Adipocyte (in vitro differentiated cells): Measurements from ENCODE around the gene PDSS2.

Experiments used
- DNase-seq: peaks from one replicate; pipeline ENCODE4 v3.0.0-alpha.2; 2015; ENCODE audit warnings: low read depth
- H3K27me3 ChIP-seq: replicated peaks from 2 replicates; pipeline ENCODE4 v1.7.0; 2013; ENCODE audit warnings: mild to moderate bottlenecking, low read length, moderate library complexity; ENCODE audit not compliant: control insufficient read depth, insufficient read depth
- H3K36me3 ChIP-seq: 2 replicates; pipeline ENCODE4 v1.7.0; 2013; ENCODE audit warnings: low read length, mild to moderate bottlenecking, moderate library complexity; ENCODE audit not compliant: control insufficient read depth, insufficient read depth, severe bottlenecking
- H3K4me1 ChIP-seq: 2 replicates; pipeline ENCODE4 v1.7.0; 2013; ENCODE audit warnings: mild to moderate bottlenecking, low read length, moderate library complexity; ENCODE audit not compliant: control insufficient read depth, insufficient read depth
- H3K4me3 ChIP-seq: 2 replicates; pipeline ENCODE4 v1.7.0; 2013; ENCODE audit warnings: mild to moderate bottlenecking, low read length, moderate library complexity
- H3K9ac ChIP-seq: 2 replicates; pipeline ENCODE4 v1.7.0; 2013; ENCODE audit warnings: mild to moderate bottlenecking, low read length, moderate library complexity
- H3K9me3 ChIP-seq: 2 replicates; pipeline ENCODE4 v1.7.0; 2013; ENCODE audit warnings: mild to moderate bottlenecking, low read length, moderate library complexity; ENCODE audit not compliant: control insufficient read depth

PDSS2 gene

DNA sequence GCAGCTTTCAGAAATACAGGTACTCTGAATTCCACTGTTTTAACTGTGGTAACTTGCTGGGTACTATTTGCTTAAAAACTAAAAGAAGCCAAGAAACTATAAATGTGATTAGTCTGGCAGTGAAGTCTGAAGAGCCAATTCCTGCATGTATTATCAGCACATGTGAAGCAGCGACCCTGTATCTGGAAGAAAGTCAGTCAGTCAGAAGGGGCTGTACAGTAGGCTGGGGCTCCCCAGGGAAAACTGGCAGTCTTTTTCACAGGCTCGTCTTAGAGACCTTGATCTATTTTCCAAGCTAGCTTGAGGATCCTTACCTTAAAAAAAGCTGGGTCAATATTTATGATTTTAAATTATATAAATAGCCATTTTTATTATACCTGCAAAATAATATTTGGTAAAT, 104.9 kb downstream of the PDSS2 start:
- no peak overlapping the region for H3K4me3 ChIP-seq
- H3K9ac ChIP-seq: no peak overlapping the region
- no peaks in the 10 kb centered on the region for H3K9me3 ChIP-seq
- H3K36me3 ChIP-seq: no peaks in the 10 kb centered on the region
- no peaks in the 10 kb centered on the region for H3K27me3 ChIP-seq
- H3K4me1 ChIP-seq: peaks cover 9% of the 10 kb centered on the region
- DNase-seq: no peak

DNA sequence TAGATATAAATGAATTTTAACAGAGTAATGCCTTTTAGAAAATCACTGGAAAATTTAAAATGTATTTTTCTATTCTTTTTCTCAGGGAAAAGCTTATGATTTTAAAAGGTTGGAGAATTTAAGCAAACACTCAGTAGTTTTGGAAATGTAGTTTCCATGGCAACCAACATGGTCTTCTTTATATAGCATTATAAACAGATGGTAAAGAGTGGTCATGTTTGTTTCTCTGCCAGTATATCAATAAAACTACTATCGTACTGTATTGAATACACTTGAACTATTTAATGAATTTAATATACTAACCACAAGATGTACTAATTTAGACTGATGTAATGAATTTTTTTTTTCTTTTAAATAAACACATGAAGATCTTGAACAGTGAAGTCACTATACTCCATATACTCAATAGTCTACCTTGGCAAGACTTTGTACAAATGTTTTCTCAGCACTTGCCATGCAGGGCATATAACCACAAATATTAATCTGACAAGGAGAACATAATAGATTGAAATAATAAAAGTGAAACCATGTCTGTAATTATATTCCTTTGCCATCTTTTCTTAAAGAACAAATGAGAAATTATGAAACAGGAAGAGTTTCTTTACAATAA, 105.5 kb downstream of the PDSS2 start:
- H3K9me3 ChIP-seq: no peaks in the 10 kb centered on the region
- no peaks in the 10 kb centered on the region for H3K27me3 ChIP-seq
- no peaks in the 10 kb centered on the region for H3K36me3 ChIP-seq

DNA sequence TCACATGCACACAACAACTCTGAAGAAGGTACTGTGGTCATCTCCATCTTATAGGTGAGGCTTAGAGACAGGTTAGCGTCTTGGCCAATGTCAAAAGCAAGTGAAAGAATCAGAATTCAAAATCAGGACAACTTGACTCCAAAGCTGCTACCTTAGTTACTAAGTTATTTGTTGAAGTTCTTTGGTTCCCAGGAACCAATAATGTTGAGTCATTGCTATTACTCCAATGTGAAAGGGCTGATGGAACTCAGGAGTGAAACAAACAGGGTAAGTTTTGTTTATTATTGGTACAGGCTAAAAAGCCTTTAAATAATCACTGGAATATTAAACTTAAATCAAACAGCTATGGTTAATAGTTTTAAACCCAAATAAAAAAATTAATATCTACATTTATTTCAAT, 111.1 kb downstream of the PDSS2 start:
- Histone ChIP-seq H3K36me3 (no peaks in the 10 kb centered on the region), H3K9ac (no peak overlapping the region), H3K27me3 (no peaks in the 10 kb centered on the region), H3K9me3 (no peaks in the 10 kb centered on the region), H3K4me1 (no peaks in the 10 kb centered on the region), H3K4me3 (no peak overlapping the region)
- no peak for DNase-seq

More for the DNA sequence above, 105.5 kb downstream of the PDSS2 start:
- H3K4me1 ChIP-seq: peaks cover 6% of the 10 kb centered on the region
- no peak overlapping the region for H3K9ac ChIP-seq
- DNase-seq: no peak
- no peak overlapping the region for H3K4me3 ChIP-seq

DNA sequence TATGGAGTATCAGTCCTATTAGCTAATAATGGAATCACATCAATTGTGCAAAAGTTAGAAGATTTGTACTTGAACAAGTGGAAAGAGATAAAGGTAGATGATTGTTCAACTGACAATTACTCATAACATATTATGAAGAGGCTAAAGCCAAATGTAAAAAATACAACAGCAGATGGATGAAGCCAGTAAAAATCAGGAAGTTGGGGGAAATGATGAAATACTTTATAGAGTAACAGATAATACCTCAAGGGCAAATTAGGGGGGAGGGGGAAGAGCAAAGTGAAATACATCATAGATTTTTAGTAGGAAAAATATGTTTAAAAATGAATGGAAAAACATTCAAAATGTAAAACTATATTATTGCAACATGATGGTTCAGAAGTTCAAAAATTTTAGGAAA, 114.0 kb downstream of the PDSS2 start:
- Histone ChIP-seq H3K4me3 (no peak overlapping the region), H3K9ac (no peak overlapping the region), H3K27me3 (no peaks in the 10 kb centered on the region), H3K4me1 (no peaks in the 10 kb centered on the region), H3K36me3 (no peaks in the 10 kb centered on the region), H3K9me3 (no peaks in the 10 kb centered on the region)
- no peak for DNase-seq

DNA sequence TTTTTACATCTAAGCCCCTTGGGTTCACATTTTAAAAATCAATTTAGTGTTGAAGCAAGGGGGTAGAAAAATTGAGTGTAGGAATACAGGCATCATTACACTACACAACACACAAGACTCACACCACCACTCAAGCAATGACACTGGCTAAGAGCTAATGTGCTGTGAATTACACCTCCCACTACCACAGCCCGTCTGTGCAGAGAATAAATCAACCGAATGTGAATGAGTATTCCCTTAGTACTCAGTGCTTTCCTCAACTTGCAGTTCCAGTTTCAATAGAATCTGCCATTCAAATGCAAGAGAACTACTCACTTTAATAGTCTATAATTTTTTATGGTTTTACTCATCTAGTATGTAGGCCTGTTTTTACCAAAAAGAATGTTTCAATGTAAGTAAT, 114.4 kb downstream of the PDSS2 start:
- Histone ChIP-seq H3K4me3 (no peak overlapping the region), H3K27me3 (no peaks in the 10 kb centered on the region), H3K9ac (no peak overlapping the region), H3K9me3 (no peaks in the 10 kb centered on the region), H3K4me1 (no peaks in the 10 kb centered on the region), H3K36me3 (no peaks in the 10 kb centered on the region)
- no peak for DNase-seq

DNA sequence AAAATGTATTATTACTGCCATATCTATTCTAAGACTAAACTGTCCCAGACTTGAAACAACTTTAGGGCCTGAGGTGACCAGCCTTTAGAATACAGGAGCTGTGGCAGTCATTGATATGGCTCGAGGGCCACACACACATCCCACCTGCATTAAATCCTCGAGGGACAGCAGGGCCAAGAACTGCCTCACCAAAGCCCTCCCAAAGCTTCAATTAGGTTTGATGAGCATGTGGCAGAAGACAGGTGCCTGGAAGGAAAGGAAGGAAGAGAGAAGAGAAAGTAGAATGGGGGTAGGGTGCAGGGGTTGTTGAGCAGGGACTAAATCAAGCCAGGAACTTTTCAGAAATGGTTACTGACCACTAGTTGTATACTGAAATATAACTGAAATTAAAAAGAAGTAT, 115.0 kb downstream of the PDSS2 start:
- no peak for DNase-seq
- Histone ChIP-seq H3K4me3 (no peak overlapping the region), H3K4me1 (no peaks in the 10 kb centered on the region), H3K9me3 (no peaks in the 10 kb centered on the region), H3K36me3 (no peaks in the 10 kb centered on the region), H3K9ac (no peak overlapping the region), H3K27me3 (no peaks in the 10 kb centered on the region)

DNA sequence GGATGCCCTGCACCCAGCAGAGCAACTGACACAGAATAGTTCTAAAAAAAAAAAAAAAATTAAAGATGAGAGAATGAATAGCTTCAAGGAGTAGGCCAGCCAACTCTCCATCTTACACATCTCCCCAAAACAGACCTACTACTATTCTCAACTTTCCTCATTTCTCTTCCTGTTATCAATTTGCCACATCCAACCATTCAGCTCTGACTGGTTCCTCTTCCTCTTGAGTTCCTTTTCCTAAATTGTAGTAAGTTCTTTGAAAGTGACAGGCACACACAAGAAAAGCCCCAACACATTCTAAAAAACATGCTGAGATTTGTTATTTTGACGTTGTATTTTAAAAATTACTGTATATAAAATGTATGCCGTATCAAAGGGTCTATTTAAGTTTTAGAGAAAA, 117.2 kb downstream of the PDSS2 start:
- Histone ChIP-seq H3K4me1 (no peaks in the 10 kb centered on the region), H3K4me3 (no peak overlapping the region), H3K36me3 (no peaks in the 10 kb centered on the region), H3K9ac (no peak overlapping the region), H3K9me3 (no peaks in the 10 kb centered on the region), H3K27me3 (no peaks in the 10 kb centered on the region)
- no peak for DNase-seq

DNA sequence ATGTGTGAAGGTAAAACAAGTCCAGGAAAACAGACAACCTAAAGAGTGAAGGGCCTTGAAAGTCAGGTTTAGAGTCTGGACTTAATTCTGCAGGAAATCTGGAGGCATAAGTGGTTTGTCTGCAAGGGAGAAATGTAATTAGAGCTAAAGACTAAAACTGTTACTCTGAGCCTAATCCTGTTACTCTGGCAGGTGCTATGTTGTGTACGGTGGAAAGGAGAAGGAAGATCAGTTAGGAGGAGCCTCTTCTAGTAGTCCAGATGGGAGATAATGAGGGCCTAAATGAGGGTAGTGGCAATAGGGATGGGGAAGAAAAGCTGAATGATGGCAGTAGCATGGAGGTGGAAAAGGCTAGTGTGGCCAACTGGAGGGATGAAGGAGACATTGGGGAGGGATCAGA, 118.5 kb downstream of the PDSS2 start:
- Histone ChIP-seq H3K4me3 (no peak overlapping the region), H3K27me3 (no peaks in the 10 kb centered on the region), H3K36me3 (no peaks in the 10 kb centered on the region), H3K4me1 (no peaks in the 10 kb centered on the region), H3K9me3 (no peaks in the 10 kb centered on the region), H3K9ac (no peak overlapping the region)
- no peak for DNase-seq

DNA sequence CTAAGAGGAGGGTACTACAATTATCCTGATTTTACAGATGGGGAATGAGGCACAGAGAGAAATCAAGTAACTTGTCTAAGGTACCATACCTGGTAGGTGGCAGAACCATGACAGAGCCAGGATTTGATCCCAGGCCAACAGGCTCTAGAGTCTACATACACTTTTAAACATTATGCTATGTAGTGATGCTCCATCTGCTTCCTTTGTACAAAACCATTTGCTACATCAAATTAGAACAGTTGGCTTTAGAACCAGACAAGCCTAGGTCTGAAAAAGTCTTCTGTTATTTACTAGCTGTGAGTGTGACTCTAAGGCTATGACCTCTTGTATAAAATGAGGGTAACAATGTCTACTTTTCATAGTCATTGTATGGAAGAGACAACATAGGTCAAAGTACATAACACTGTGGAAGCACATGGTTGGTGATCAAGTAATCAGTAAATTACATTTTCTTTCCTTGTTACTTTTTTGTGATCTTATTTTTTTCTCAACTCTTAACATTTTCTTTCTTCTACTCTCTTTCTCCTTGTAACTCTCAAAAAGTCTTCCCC, 122.1 kb downstream of the PDSS2 start:
- Histone ChIP-seq H3K9ac (no peak overlapping the region), H3K4me3 (no peak overlapping the region), H3K36me3 (no peaks in the 10 kb centered on the region), H3K4me1 (no peaks in the 10 kb centered on the region), H3K27me3 (no peaks in the 10 kb centered on the region), H3K9me3 (no peaks in the 10 kb centered on the region)
- DNase-seq: no peak

DNA sequence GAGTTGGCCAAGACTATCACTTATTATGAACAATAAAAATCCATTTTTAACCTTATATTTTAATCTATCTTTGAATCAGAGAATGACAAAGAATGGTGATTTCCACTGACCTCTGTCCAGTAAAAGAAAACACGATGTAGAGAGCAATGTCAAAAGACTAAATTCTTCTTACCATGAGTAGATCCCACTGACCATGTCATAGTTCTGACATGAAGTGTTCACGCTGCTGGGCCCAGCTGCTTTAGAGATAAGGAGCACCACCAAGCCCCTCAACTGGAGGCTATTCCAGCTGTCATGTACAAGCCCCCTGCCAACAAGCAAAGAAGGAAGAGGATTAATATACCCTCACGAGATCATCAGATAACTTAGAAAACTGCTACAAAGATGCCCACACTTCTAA, 125.3 kb downstream of the PDSS2 start:
- H3K4me1 ChIP-seq: no peaks in the 10 kb centered on the region
- no peaks in the 10 kb centered on the region for H3K9me3 ChIP-seq
- no peaks in the 10 kb centered on the region for H3K36me3 ChIP-seq
- no peak overlapping the region for H3K4me3 ChIP-seq
- H3K27me3 ChIP-seq: no peaks in the 10 kb centered on the region
- DNase-seq: no peak
- H3K9ac ChIP-seq: no peak overlapping the region

DNA sequence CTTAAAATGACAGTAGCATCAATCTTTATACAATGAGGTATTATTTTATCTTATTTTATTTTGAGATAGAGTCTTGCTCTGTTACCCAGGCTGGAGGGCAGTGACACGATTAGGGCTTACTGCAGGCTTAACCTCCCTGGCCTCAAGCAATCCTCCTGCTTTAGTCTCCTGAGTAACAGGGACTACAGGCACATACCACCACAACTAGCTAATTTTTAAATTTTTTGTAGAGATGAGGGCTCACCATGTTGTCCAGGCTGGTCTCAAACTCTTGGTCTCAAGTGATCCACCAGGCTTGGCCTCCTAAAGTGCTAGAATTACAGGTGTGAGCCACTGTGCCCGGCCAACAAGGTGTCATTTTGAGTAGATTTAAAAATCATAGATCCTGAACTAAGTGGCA, 125.9 kb downstream of the PDSS2 start:
- Histone ChIP-seq H3K9me3 (no peaks in the 10 kb centered on the region), H3K9ac (no peak overlapping the region), H3K4me3 (no peak overlapping the region), H3K4me1 (no peaks in the 10 kb centered on the region), H3K36me3 (no peaks in the 10 kb centered on the region), H3K27me3 (no peaks in the 10 kb centered on the region)
- no peak for DNase-seq
